SU-DHL-6 (cell line): ENCODE results near the gene RASSF3.
"Not testable (repeated sequence)": the region's sequence is repeated elsewhere in the genome, so short reads cannot be mapped to it uniquely, and the experiment has no call there.

Source experiments
- H2AFZ ChIP-seq: fragments of 200-600 bp; sonication (generic); 2 replicates; pipeline ENCODE4 v1.6.1; 2014; ENCODE audit warnings: low read depth, mild to moderate bottlenecking, moderate library complexity, mixed read lengths, antibody characterized with exemption, low read length; ENCODE audit not compliant: severe bottlenecking
- H3F3A ChIP-seq: fragments of 200-600 bp; shearing (Covaris generic); 2 replicates; pipeline ENCODE4 v1.6.0; 2016; ENCODE audit warnings: antibody characterized with exemption, mild to moderate bottlenecking; ENCODE audit not compliant: insufficient read depth
- H3K27ac ChIP-seq: fragments of 200-600 bp; sonication (generic); 2 replicates; pipeline ENCODE4 v1.5.1; 2016; ENCODE audit warnings: low read depth, mild to moderate bottlenecking, low read length, moderate library complexity, mixed read lengths
- H3K27me3 ChIP-seq: fragments of 200-600 bp; sonication (generic), shearing (Covaris generic); 2 replicates; pipeline ENCODE4 v1.6.0; 2014; ENCODE audit warnings: mild to moderate bottlenecking, low read length
- H3K36me3 ChIP-seq: fragments of 200-600 bp; sonication (generic); 2 replicates; pipeline ENCODE4 v1.6.1; 2014; ENCODE audit warnings: mild to moderate bottlenecking, low read length, mixed read lengths
- H3K4me2 ChIP-seq: fragments of 300-600, 200-600 bp; shearing (Covaris generic), sonication (generic); 2 replicates; pipeline ENCODE4 v1.6.0; 2014; ENCODE audit warnings: low read length, low read depth, mild to moderate bottlenecking; ENCODE audit not compliant: poor library complexity, severe bottlenecking
- H3K4me3 ChIP-seq: fragments of 200-600 bp; sonication (generic); 2 replicates; pipeline ENCODE4 v1.5.1; 2014; ENCODE audit warnings: antibody characterized with exemption, low read length, mild to moderate bottlenecking, mixed read lengths; ENCODE audit not compliant: insufficient read depth, poor library complexity, severe bottlenecking
- H3K79me2 ChIP-seq: fragments of 200-600 bp; sonication (generic); 2 replicates; pipeline ENCODE4 v1.6.1; 2014; ENCODE audit warnings: mild to moderate bottlenecking, low read length, moderate library complexity; ENCODE audit not compliant: insufficient read depth
- H3K9ac ChIP-seq: fragments of 200-600 bp; sonication (generic); 2 replicates; pipeline ENCODE4 v1.7.0; 2014; ENCODE audit warnings: mild to moderate bottlenecking, low read length
- H3K9me2 ChIP-seq: fragments of 200-600 bp; sonication (generic); replicated peaks from 2 replicates; pipeline ENCODE4 v1.6.1; 2014; ENCODE audit warnings: low read length; ENCODE audit not compliant: insufficient read depth
- H3K9me3 ChIP-seq: fragments of 200-600 bp; sonication (generic); 2 replicates; pipeline ENCODE4 v1.6.1; 2014; ENCODE audit warnings: low read length, mixed read lengths; ENCODE audit not compliant: insufficient read depth
- H4K20me1 ChIP-seq: fragments of 200-600 bp; sonication (generic); 2 replicates; pipeline ENCODE4 v1.6.1; 2014; ENCODE audit warnings: low read depth, mild to moderate bottlenecking, antibody characterized with exemption, low read length, moderate library complexity, mixed read lengths
- CTCF ChIP-seq: fragments of 200-600 bp; sonication (generic); IDR thresholded peaks from one replicate; pipeline ENCODE4 v1.5.1; 2017; ENCODE audit warnings: antibody characterized with exemption, mild to moderate bottlenecking, low read length, moderate library complexity; ENCODE audit not compliant: insufficient read depth, poor library complexity, severe bottlenecking
- EZH2phosphoT487 ChIP-seq: fragments of 200-600 bp; sonication (generic), shearing (Covaris generic); conservative IDR thresholded peaks from 2 replicates; pipeline ENCODE4 v1.6.1; 2018; ENCODE audit warnings: mild to moderate bottlenecking, antibody characterized with exemption, low read length, moderate library complexity, mixed read lengths

Gene RASSF3

GRCh38 chr12:64652346-64652745 is 42.1 kb downstream of the RASSF3 start:
- Histone ChIP-seq H3K9me3 (no peaks in the 10 kb centered on the region), H3K4me2 (no peak overlapping the region), H3K4me3 (no peak overlapping the region), H3K9me2 (no peaks in the 10 kb centered on the region), H3K27me3 (no peaks in the 10 kb centered on the region), H2AFZ (no peak overlapping the region), H3K79me2 (peaks cover 75% of the 10 kb centered on the region), H3K36me3 (no peaks in the 10 kb centered on the region), H3K9ac (no peak overlapping the region), H3K27ac (no peak overlapping the region), H3F3A (no peaks in the 10 kb centered on the region), H4K20me1 (0 out of 2 replicates have a peak, but pooled peaks cover 4% of the 10 kb centered on the region)
- no peak for TF ChIP-seq CTCF
- TF ChIP-seq EZH2phosphoT487, result no peak

- peaks cover 76% of the 10 kb centered on the region for H3K79me2 ChIP-seq
- H3K4me3 ChIP-seq, result no peak overlapping the region
- no peak overlapping the region for H3K9ac ChIP-seq
- TF ChIP-seq EZH2phosphoT487, result no peak
- no peak for TF ChIP-seq CTCF
- H4K20me1 ChIP-seq, result 0 out of 2 replicates have a peak, but pooled peaks cover 4% of the 10 kb centered on the region
- no peaks in the 10 kb centered on the region for H3K27me3 ChIP-seq
- no peaks in the 10 kb centered on the region for H3K36me3 ChIP-seq
- H3K4me2 ChIP-seq, result no peak overlapping the region
- no peaks in the 10 kb centered on the region for H3K9me2 ChIP-seq
- H2AFZ ChIP-seq, result no peak overlapping the region
- H3F3A ChIP-seq, result no peaks in the 10 kb centered on the region
- H3K9me3 ChIP-seq, result no peaks in the 10 kb centered on the region
- no peak overlapping the region for H3K27ac ChIP-seq
These were observed 42.8 kb downstream of the RASSF3 start for GRCh38 chr12:64653123-64653522.

DNA sequence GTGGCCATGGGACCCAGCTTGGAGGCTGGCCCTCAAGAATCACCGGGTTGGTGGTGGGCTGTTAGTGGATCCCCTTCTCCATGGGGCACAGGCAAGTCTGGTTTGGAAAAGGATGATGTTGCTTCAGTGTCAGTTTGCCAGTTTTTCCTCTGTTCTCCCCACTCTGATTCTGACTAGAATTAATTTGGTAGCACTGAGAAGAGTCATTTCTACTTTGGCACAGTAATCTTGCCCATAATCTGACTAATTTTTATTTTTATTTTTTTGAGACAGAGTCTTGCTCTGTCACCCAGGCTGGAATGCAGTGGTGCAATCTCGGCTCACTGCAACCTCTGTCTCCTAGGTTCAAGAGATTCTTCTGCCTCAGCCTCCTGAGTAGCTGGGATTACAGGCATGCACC is 43.6 kb downstream of the RASSF3 start:
- not testable (repeated sequence) for H3K9ac ChIP-seq, H3K27me3 ChIP-seq, H3K4me3 ChIP-seq, H3K9me2 ChIP-seq, H3F3A ChIP-seq, H3K4me2 ChIP-seq, H4K20me1 ChIP-seq, H3K27ac ChIP-seq, H2AFZ ChIP-seq, H3K9me3 ChIP-seq, H3K36me3 ChIP-seq
- peaks cover 82% of the 10 kb centered on the region for H3K79me2 ChIP-seq

DNA sequence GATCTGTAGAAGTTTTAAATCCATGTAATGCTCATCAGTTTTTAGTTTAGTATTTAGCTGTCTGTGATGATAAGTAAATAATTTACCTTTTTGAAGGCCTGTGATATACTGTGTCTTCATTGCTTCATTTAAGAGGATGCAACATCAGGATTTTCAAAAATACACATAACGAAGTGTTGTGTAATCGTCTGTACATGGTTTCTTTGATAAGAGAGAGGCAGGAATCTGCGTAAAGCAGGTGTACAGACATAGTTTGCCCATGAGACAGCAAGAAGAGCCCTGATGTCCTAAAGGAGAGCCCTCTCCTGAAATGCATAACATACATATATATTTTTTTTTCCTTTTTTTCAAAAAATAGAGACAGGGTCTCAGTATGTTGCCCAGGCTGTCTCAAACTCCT is 44.8 kb downstream of the RASSF3 start:
- Histone ChIP-seq H2AFZ (no peak overlapping the region), H3K9ac (no peak overlapping the region), H3F3A (no peaks in the 10 kb centered on the region), H3K9me3 (no peaks in the 10 kb centered on the region), H3K9me2 (no peaks in the 10 kb centered on the region), H3K36me3 (no peaks in the 10 kb centered on the region), H3K27me3 (no peaks in the 10 kb centered on the region), H3K27ac (no peak overlapping the region), H3K4me3 (no peak overlapping the region), H3K4me2 (no peak overlapping the region), H3K79me2 (peaks cover 77% of the 10 kb centered on the region), H4K20me1 (0 out of 2 replicates have a peak, but pooled peaks cover 7% of the 10 kb centered on the region)
- no peak for TF ChIP-seq EZH2phosphoT487
- no peak for TF ChIP-seq CTCF
